ENCODE results near the gene NCOR1. TPM values are rescaled to one million over a fixed set of nuclear protein-coding genes. Genes with fewer than 3 reads are reported as not detected.
"Not testable (repeated sequence)": the region's sequence is repeated elsewhere in the genome, so short reads cannot be mapped to it uniquely, and the experiment has no call there.

Gene NCOR1
- polyA plus RNA-seq, 1 donor = 54.2 TPM

DNA sequence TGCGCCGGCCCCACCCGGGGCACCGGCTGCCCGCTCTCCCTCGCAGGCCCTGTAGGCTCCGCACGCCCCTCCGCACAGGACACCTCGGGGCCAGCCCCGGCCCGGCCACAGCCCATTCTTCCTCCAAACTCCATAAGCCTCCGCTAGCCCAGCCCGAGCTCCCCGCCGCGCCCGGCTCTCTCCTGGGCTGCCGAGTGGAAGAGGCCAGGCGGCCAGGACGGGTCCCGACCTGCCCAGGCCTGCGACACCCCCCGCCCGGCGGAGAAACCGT is 397 bp downstream of the NCOR1 start:
- DNase-seq (ENCODE audit: low read depth) = no peak

DNA sequence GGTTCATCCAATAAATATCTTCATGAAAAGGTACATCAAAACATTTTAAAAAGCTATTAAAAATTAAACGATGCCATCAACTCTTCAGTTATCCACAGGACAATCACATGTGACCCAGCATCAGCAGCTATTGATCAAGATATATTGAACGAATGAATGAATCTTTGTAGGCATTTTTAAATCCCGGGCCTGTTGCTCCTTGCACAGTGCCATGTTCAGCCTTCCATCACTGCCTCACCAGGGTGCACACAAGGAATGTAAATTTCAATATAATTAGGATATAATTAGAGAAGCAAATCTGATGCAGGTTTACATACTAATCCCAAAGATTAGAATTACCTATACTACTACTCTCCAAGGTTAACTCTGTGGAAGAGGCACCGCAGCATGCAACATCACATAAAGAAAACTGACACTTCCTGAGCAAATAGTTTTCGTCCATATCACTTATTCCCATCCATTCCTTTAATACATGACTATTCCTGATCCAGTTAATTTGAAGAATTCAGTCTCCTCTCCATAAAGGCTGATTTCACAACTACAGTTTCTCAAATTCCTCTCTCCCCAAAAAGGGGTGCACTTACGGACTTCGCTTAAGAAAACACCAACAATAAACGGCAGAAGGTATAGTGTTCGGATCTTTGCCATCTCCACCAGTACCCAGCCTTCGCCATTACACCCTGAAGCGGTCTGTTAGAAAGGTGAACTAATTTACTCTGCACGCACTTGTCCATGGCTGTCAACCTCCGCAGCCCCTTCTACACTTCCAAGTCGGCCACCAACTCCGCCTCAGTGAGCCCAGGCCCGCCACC is 938 bp downstream of the NCOR1 start:
- no peak for DNase-seq (ENCODE audit: low read depth)

DNA sequence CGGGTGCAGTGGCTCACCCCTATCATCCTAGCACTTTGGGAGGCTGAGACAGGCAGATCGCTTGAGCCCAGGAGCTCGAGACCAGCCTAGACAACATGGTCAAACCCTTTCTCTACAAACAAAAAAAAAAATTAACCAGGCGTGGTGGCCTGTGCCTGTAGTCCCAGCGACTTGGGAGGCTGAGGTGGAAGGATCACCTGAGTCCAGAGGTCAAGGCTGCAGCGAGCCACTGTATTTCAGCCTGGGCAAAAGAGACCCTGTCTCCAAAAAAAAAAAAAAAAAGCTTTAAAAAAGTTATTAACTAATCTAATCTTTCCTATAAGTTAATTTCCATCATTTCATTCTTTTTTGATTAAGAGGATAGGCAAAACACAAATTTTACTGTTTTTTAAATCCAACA is 2.5 kb downstream of the NCOR1 start:
- DNase-seq (ENCODE audit: low read depth) = no peak

DNA sequence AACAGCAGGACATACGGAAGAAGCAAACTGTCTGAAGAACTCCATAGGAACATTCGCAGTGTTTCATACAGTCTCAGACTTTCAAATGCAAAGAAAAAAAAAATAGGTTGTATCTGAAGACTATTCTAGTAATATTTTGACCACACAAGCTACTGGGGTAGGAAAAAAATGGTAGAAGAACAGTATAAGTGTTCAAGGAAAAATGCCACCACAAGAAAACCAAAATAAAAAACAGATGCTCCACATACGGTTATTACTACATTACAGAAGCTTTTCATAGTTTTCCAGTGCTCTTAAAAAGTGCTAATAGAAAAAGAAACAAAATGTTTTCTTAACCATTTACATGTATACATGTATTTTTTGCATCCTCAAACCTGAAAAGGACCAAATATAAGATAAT is 3.7 kb downstream of the NCOR1 start:
- no peak for DNase-seq (ENCODE audit: low read depth)

GRCh38 chr17:16204763-16205162 is 10.6 kb downstream of the NCOR1 start:
- DNase-seq (ENCODE audit: low read depth) = not testable (repeated sequence)

DNA sequence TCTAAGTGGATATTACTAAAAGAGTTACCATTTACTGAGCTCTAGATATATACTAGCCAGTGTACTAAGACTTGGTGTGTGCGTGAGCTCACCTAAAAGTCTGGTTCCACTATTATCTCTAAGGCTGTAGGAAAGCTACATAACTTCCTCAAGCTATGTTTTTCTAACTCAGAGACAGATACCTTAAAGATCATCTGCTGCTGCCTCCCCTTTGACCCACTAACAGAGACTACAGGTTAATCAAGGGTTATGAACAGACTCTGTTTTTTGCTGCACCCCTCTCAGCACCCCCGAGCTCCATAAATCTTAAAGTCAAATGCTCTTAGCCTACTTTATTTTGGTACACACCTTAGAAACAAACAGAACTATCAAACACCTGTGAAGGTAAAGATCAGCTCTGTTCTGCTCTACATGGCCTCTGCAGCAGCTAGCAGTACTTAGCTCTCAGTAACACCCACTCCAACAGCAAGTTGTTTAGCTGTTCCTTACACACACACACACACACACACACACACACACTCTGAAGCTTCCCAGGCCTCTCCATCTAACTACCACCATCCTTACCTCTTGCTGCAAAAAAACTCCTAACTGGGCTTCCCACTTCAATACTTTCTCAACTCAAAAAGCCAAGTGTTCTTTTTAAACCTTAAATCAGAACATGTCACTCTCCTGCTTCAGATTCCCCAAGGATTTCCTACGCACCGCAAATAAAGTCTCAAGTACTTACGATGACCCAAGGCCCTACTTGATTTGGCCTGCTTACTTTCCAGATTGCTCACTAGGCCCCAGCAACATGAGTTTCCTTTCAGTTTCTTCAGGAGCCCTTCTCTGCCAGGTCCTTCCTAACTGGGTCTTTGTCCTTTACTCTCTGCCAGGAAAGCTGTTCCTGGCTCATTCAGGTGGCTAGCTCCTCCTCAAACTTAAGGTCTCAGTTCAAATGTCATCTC is 12.5 kb downstream of the NCOR1 start:
- DNase-seq (ENCODE audit: low read depth) = not testable (repeated sequence)

DNA sequence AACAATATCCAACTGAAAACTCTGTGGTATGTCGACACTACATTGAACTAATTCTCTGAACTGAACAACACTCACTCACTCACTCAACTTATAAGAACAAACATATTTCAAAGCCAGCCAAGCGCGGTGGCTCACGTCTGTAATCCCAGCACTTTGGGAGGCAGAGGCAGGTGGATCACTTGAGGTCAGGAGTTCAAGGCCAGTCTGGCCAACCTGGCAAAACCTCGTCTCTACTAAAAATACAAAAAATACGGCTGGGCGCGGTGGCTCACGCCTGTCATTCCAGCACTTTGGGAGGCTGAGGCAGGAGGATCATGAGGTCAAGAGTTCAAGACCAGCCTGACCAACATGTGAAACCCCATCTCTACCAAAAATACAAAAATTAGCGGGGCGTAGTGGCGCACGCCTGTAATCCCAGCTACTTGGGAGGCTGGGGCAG is 13.6 kb downstream of the NCOR1 start:
- DNase-seq (ENCODE audit: low read depth) = not testable (repeated sequence)

DNA sequence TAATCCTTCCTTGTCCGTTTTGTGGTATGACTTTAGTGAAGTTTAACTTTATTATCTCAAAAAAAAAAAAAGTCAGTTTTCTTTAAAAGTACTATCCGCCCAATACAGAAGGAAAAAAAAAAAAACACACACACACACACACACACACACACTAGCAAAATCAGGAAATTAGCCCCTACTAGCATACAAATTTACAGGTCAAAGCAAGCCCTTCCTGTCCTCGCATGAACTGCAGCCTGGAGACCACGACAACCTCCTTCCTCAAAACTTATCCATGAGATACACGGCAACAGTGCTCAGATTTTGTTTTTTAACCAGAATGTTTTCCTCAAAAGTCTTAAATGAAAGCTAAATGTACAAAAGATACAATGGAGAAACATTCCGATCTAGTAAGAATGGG is 16.2 kb downstream of the NCOR1 start:
- no peak for DNase-seq (ENCODE audit: low read depth)

GRCh38 chr17:16197276-16197675 is 18.1 kb downstream of the NCOR1 start:
- DNase-seq (ENCODE audit: low read depth) = no peak

GRCh38 chr17:16194307-16194835 is 21.0 kb downstream of the NCOR1 start:
- DNase-seq (ENCODE audit: low read depth) = not testable (repeated sequence)

GRCh38 chr17:16191604-16192003 is 23.7 kb downstream of the NCOR1 start:
- no peak for DNase-seq (ENCODE audit: low read depth)

DNA sequence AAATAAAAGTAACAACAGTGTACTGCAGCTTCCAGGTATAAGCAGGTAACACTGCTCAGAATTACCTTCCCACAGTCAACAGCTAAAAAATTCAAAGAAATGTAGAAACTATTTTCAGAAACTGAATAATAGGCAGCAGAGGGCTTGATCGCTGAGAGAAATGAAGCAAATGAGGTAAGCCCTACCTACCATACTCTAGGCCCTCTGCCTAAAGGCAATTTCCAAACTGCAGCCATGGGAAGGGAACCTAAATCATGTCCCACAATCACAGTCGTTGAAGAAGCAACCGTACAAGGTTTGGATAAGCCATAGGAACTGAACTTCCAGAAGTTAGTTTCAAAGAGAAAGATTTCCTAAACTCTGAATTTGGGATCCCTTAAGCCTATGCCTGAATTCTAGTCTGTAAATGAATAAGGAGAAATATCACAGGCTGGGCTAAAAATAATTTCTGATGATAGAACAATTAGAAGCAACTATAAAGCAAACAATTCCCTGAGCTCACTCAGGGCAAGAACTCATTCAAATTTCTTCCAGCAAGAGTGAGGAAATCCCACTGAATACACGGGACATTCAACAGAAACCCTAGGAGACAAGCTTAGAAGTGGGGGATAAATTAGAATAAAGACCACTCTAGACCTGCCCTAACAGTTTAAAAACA is 24.5 kb downstream of the NCOR1 start:
- no peak for DNase-seq (ENCODE audit: low read depth)

DNA sequence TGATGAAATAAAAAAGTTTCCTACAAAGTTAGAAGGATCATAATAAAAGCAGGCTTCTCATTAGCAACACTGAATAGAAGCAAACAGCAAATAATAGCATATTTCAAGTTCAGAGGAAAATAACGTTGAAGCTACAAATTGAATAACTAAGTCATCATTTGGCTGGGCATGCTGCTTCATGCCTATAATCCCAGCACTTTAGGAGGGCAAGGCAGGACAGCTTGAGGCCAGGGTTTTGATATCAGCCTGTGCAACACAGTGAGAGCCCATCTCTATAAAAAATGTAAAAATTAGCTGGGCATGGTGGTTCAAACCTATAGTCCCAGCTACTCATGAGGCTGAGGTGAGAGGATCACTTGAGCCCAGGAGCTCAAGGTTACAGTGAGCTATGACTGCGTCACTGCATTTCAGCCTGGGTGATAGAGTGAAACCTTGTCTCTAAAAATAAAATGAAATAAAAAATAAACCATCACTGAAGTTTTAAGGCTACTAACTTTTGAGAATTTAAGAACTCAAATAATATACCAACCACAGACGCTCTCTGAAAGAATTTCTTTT is 25.5 kb downstream of the NCOR1 start:
- no peak for DNase-seq (ENCODE audit: low read depth)

DNA sequence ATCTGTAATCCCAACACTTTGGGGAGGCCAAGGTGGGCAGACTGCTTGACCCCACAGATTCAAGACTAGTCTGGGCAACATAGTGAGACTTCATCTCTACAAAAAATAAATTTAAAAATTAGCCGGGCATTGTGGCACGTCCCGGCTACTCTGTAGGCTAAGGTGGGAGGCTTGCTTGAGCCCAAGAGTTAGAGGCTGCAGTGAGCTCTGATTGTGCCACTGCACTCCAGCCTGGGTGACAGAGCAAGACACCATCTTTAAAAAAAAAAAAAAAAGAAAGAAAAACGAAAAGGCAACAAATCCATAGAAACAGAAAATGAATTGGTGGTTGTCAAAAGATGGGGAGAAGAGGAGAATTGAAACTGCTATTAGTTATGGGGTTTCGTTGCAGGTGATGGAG is 27.7 kb downstream of the NCOR1 start:
- no peak for DNase-seq (ENCODE audit: low read depth)

GRCh38 chr17:16181581-16181980 is 33.8 kb downstream of the NCOR1 start:
- DNase-seq (ENCODE audit: low read depth) = no peak

- DNase-seq (ENCODE audit: low read depth) = no peak
Measured at GRCh38 chr17:16178836-16179235, 36.5 kb downstream of the NCOR1 start.

DNA sequence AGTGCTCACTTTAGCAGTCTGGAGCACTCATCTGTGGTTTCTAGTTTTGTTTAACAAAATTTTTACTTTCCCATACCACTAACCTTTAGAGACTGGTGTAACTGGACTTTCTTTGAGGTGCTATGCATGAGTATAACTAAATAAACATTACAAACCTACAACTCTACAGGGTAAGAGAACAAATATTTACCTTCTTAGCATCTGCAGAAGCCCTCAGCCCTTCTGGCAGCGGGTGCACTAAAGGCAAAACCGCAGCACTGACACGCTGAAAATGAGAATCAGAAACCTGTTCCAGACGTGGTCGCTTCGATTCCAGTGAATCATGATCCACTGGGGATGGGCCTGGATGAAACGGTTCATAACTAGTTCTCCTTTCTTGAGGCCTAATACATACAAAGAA is 43.7 kb downstream of the NCOR1 start:
- no peak for DNase-seq (ENCODE audit: low read depth)

- not testable (repeated sequence) for DNase-seq (ENCODE audit: low read depth)
Measured at GRCh38 chr17:16166766-16167165, 48.6 kb downstream of the NCOR1 start.

GRCh38 chr17:16158714-16159113 is 56.6 kb downstream of the NCOR1 start:
- DNase-seq (ENCODE audit: low read depth) = no peak

DNA sequence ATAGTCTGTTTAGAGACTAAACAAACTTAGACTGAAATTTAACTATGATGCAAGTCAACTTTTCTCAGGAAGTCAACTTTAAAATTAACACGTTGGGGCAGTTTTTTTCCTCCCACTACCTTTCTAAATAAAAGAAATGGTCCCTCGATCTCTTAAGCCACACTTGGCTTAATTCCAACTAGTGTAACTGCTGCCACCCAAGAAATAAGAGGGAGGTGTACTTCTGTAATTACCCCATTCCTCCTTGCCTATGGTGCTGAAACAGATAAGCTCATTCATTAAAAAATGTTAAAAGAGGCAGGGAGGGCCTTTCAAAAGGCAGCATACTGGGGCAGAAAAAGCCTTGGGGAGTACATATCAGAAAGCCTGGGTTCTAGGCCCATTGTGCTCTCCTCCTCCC is 59.8 kb downstream of the NCOR1 start:
- DNase-seq (ENCODE audit: low read depth) = no peak

DNA sequence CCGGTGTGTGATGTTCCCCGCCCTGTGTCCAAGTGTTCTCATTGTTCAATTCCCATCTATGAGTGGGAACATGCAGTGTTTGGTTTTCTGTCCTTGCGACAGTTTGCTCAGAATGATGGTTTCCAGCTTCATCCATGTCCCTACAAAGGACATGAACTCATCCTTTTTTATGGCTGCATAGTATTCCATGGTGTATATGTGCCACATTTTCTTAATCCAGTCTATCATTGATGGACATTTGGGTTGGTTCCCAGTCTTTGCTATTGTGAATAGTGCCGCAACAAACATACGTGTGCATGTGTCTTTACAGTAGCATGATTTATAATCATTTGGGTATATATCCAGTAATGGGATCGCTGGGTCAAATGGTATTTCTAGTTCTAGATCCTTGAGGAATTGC is 63.0 kb downstream of the NCOR1 start:
- not testable (repeated sequence) for DNase-seq (ENCODE audit: low read depth)

Data from forelimb muscle (tissue), 1 donor.